ENCODE data around the gene SEPTIN2.

DNA sequence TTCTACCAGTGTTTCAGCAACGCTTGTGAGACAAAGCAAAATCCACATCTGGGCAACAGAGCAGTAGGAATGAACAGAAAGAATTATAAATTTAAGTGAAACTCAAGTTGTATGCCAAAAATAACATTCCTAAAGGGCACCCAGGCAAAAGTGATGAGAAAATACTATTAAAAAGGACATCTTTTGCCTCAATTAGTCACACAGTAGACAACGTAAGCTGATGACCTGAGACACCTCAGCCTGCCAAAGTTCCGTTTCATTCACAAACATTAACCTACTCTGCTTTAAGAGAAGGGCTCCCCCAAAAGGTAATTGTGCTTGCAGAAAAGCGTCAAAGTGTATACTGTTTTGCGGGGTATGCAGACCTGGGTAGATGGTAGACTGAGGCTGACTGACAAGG, 7.5 kb upstream of the SEPTIN2 start:
- no peak for TF ChIP-seq POLR2A (IDR thresholded peaks at IDR 0.05; ENCODE audit: low read depth, low read length)
- TF ChIP-seq, protein P1, sequence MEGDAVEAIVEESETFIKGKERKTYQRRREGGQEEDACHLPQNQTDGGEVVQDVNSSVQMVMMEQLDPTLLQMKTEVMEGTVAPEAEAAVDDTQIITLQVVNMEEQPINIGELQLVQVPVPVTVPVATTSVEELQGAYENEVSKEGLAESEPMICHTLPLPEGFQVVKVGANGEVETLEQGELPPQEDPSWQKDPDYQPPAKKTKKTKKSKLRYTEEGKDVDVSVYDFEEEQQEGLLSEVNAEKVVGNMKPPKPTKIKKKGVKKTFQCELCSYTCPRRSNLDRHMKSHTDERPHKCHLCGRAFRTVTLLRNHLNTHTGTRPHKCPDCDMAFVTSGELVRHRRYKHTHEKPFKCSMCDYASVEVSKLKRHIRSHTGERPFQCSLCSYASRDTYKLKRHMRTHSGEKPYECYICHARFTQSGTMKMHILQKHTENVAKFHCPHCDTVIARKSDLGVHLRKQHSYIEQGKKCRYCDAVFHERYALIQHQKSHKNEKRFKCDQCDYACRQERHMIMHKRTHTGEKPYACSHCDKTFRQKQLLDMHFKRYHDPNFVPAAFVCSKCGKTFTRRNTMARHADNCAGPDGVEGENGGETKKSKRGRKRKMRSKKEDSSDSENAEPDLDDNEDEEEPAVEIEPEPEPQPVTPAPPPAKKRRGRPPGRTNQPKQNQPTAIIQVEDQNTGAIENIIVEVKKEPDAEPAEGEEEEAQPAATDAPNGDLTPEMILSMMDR (IDR thresholded peaks at IDR 0.05; ENCODE audit: extremely low read depth in 1 of 2, insufficient read depth in 1 of 2, low read depth in 1 of 2, low read length in 2 of 2), result no peak
- no peak for TF ChIP-seq EZH2 (IDR thresholded peaks at IDR 0.05; ENCODE audit: borderline replicate concordance, low read depth, low read length, severe bottlenecking)
- no peak for TF ChIP-seq MYC (IDR thresholded peaks at IDR 0.05; ENCODE audit: low read depth, low read length)
- TF ChIP-seq, protein P2, sequence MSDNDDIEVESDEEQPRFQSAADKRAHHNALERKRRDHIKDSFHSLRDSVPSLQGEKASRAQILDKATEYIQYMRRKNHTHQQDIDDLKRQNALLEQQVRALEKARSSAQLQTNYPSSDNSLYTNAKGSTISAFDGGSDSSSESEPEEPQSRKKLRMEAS (IDR thresholded peaks at IDR 0.05; ENCODE audit: insufficient read depth, insufficient read length), result no peak
- TF ChIP-seq FOS (IDR thresholded peaks at IDR 0.05; ENCODE audit: borderline replicate concordance, insufficient read depth, low read length), result no peak
- TF ChIP-seq JUN (IDR thresholded peaks at IDR 0.05; ENCODE audit: borderline replicate concordance, insufficient read depth, insufficient read length, low read depth), result no peak
- TF ChIP-seq POLR2AphosphoS5 (IDR thresholded peaks at IDR 0.05; ENCODE audit: insufficient read depth, low read depth, low read length), result no peak
- no peak for TF ChIP-seq GATA2 (IDR thresholded peaks at IDR 0.05; ENCODE audit: insufficient read depth, insufficient read length, low read depth, low read length)
